Uterus (tissue), 4 donors: Measurements from ENCODE around the gene PTGDS. TPM values are rescaled to one million over a fixed set of nuclear protein-coding genes. Genes with fewer than 3 reads are reported as not detected.

ENCODE experiments used
- DNase-seq, 2 donors: peaks; one replicate each; pipeline ENCODE4 v3.0.0-alpha.2; 2019 to 2020
- H3K27ac ChIP-seq, 2 donors: fragments of 200-600 bp; sonication (generic); 1 replicate in 1 of 2; 2 replicates in 1 of 2; pipeline ENCODE4 v1.5.1; 2016 to 2018
- H3K27me3 ChIP-seq, 2 donors: fragments of 200-600 bp; sonication (generic); one replicate each; pipeline ENCODE4 v1.5.1; 2018 to 2019; ENCODE audit warnings: control low read depth in 1 of 2
- H3K36me3 ChIP-seq, 2 donors: fragments of 200-600 bp; sonication (generic); one replicate each; pipeline ENCODE4 v1.5.1; 2019; ENCODE audit warnings: control low read depth in 1 of 2
- H3K4me1 ChIP-seq, 2 donors: fragments of 200-600 bp; sonication (generic); one replicate each; pipeline ENCODE4 v1.5.1; 2018 to 2019; ENCODE audit warnings: control low read depth in 1 of 2
- H3K4me3 ChIP-seq, 2 donors: fragments of 200-600 bp; sonication (generic); 1 replicate in 1 of 2; 2 replicates in 1 of 2; pipeline ENCODE4 v1.5.1; 2018 to 2019; ENCODE audit warnings: mild to moderate bottlenecking in 1 of 2
- H3K9me3 ChIP-seq, 2 donors: fragments of 200-600 bp; sonication (generic); one replicate each; pipeline ENCODE4 v1.5.1; 2019; ENCODE audit warnings: control low read depth in 1 of 2
- POLR2A ChIP-seq, 2 donors: fragments of 450-650 bp; IDR thresholded peaks; one replicate each; pipeline ENCODE4 v1.6.1; 2016; ENCODE audit warnings: antibody characterized with exemption in 2 of 2, mild to moderate bottlenecking in 1 of 2, moderate library complexity in 1 of 2
- intact Hi-C: fragments of 100-400 bp; cut with DNase I; formaldehyde crosslinking; loops from one replicate; pipeline ENCODE4 v1.15.1; 2023; ENCODE audit warnings: low total_unique reads
- total RNA-seq, 4 donors: library from RNA; depleted of rRNA in 3 of 4; stranded (reverse); fragments of >200 nt in 3 of 4; gene quantifications; one replicate each; pipeline versions ENCODE4 v1.1.0 to v1.2.4, GENCODE V29; 2014 to 2023
- TF ChIP-seq, protein P1 (sequence below), 4 experiments: fragments of 200-600 bp in 2 of 4; fragments of 450-650 bp in 2 of 4; sonication (generic) in 2 of 4; IDR thresholded peaks; one replicate each; pipeline ENCODE4 v1.5.1; 2016 to 2019; ENCODE audit warnings: antibody characterized with exemption in 4 of 4, mild to moderate bottlenecking in 2 of 4, moderate library complexity in 1 of 4
- donor health status: DM: yes; HTN: yes; CAD: no.

Gene PTGDS
- total RNA-seq, 4 donors from 2014 or later = 13.5 to 116 (median 58.8) TPM

DNA sequence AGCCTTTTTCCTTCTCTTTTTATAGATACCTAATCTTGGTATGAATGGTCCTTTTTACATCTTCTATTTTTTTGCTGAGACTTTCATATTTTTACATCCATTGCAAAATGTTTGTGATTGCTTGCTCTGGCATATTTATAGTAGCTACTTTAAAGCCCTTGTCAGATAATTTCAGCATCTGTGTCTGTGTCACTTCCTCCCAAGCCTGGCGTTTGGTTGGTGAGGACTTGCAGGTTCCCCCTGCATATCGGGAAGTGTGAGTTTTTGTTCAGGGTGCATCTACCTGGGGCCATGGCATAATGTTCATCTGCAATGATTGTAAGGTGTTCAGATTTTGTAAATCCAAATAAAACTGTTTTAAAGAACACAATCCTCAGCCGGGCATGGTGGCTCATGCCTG, 41.7 kb upstream of the PTGDS start:
- TF ChIP-seq, protein P1, sequence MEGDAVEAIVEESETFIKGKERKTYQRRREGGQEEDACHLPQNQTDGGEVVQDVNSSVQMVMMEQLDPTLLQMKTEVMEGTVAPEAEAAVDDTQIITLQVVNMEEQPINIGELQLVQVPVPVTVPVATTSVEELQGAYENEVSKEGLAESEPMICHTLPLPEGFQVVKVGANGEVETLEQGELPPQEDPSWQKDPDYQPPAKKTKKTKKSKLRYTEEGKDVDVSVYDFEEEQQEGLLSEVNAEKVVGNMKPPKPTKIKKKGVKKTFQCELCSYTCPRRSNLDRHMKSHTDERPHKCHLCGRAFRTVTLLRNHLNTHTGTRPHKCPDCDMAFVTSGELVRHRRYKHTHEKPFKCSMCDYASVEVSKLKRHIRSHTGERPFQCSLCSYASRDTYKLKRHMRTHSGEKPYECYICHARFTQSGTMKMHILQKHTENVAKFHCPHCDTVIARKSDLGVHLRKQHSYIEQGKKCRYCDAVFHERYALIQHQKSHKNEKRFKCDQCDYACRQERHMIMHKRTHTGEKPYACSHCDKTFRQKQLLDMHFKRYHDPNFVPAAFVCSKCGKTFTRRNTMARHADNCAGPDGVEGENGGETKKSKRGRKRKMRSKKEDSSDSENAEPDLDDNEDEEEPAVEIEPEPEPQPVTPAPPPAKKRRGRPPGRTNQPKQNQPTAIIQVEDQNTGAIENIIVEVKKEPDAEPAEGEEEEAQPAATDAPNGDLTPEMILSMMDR (IDR thresholded peaks at IDR 0.05) = no peak
- no peak for TF ChIP-seq POLR2A (IDR thresholded peaks at IDR 0.05)
- no peak overlapping the region for H3K4me3 ChIP-seq
- H3K4me1 ChIP-seq = no peaks in the 10 kb centered on the region
- H3K9me3 ChIP-seq = no peaks in the 10 kb centered on the region
- no peaks in the 10 kb centered on the region for H3K27me3 ChIP-seq
- no peaks in the 10 kb centered on the region for H3K36me3 ChIP-seq
- intact Hi-C loops = no loop called here
- no peak for DNase-seq
- H3K27ac ChIP-seq = no peak overlapping the region

DNA sequence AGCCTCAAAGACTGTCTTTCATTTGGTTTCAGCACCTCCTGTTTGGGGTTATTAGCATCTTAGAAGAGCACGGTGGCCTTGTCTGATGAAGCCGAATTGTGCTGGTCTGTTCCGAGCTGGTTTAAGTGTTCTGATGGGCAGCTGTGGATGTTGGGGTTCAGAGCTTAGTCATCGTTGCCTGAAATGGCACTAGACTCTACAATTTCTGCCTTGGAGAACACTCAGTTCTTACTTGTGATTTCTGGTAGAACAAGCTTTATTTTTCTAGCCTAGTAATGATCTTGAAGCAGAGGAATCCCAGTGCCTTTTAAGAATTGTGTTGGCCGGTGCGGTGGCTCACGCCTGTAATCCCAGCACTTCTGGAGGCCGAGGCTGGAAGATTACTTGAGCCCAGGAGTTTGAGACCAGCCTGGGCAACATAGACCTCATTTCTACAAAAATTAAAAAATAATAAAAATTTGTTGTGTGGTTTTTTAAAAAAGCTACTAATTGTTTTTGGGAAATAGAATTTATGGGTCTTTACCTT, 40.6 kb upstream of the PTGDS start:
- intact Hi-C loops = no loop called here
- TF ChIP-seq, protein P1 (IDR thresholded peaks at IDR 0.05) = no peak
- TF ChIP-seq POLR2A (IDR thresholded peaks at IDR 0.05) = no peak
- no peak for DNase-seq
- Histone ChIP-seq H3K27ac (no peak overlapping the region), H3K9me3 (no peaks in the 10 kb centered on the region), H3K36me3 (no peaks in the 10 kb centered on the region), H3K4me3 (no peak overlapping the region), H3K27me3 (no peaks in the 10 kb centered on the region), H3K4me1 (no peaks in the 10 kb centered on the region)

DNA sequence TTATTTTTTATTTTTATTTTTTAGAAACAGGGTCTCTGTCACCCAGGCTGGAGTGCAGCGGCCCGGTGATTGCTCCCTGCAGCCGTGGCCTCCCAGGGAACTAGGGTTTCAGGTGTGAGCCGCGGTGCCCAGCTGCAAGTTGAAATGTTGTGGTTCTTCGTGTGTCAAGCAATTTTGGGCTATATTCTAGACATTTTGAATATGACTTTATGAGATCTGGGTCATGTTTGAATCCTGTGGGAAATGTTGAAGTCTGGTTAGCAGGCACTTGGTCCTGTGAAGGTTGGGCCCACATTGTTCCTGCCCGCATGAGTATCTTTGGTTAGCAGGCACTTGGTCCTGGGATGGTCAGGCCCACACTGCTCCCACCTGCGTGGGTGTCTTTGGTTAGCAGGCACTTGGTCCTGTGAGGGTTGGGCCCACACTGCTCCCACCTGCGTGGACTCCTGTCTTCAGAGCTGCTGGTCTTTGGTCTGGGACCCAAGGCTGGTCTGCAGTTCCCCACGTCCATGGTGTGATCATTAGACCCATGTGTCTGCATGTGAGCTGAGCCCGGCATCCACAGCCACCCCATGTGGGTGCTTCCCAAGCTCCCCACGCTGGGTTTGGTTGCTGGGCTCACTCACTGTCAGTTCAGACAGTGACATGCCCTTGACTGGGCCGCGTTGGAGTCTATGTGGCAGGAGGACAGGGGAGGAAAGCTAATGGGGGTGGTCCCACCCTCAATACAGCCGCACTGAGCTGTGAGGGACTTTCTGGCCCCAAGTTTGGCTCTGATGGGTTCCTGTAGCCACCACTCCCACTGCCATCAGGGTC, 39.9 kb upstream of the PTGDS start:
- Histone ChIP-seq H3K36me3 (no peaks in the 10 kb centered on the region), H3K9me3 (no peaks in the 10 kb centered on the region), H3K27ac (no peak overlapping the region), H3K4me3 (no peak overlapping the region), H3K4me1 (no peaks in the 10 kb centered on the region), H3K27me3 (no peaks in the 10 kb centered on the region)
- intact Hi-C loops = no loop called here
- TF ChIP-seq, protein P1 (IDR thresholded peaks at IDR 0.05) = no peak
- no peak for TF ChIP-seq POLR2A (IDR thresholded peaks at IDR 0.05)
- no peak for DNase-seq

DNA sequence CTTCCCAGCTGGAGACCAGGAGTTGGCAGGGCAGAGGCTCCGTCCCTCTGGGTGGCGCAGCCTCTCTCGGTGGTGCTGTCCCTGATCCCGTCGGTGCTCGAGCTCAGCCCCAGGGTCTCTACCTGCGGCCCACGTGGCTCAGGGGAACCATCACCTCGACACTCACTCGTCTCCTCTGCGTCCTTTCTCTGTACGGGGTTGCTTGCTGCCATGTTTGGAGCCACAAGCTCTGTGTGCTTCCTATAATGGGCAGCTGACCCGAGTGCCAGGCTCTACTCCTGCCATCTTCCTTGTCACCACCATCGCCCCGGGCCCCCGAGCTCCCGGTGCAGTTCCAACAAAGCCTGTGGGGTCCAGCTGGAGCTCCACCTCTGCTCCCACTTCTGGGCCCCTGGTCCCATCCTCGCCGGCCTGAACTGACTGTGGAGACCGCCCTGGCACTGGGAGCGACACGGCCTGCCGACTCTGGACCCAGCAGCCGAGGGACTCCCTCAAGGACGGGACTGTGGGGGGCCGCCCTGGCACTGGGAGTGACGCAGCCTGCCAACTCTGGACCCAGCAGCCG, 37.8 kb upstream of the PTGDS start:
- Histone ChIP-seq H3K9me3 (no peaks in the 10 kb centered on the region), H3K4me3 (no peak overlapping the region), H3K27ac (no peak overlapping the region), H3K4me1 (peaks cover 0 to 9% of the 10 kb centered on the region in 2 donors), H3K36me3 (no peaks in the 10 kb centered on the region), H3K27me3 (no peaks in the 10 kb centered on the region)
- intact Hi-C loops = no loop called here
- TF ChIP-seq POLR2A (IDR thresholded peaks at IDR 0.05) = no peak
- TF ChIP-seq, protein P1 (IDR thresholded peaks at IDR 0.05) = no peak
- no peak for DNase-seq

DNA sequence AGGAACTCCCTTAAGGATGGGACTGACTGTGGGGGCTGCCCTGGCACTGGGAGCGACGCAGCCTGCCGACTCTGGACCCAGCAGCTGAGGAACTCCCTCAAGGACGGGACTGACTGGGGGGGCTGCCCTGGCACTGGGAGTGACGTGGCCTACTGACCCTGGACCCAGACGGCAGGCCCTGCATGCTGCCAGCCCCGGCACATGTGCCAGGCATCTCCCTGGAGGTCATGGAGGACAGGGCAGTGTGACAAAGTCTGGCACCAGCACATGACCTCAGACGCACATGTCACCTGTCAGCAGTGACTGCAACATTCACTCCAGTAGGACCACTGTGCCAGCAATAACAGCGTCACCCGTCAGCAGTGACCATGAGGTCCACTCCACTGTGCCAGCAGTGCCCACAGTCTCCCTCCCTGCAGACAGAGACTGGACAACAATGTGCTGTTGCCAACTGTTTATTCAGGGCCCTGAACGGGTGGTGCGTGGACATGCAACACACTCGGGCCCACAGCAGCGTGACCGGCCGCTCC, 37.2 kb upstream of the PTGDS start:
- no peak for DNase-seq
- no peak for TF ChIP-seq POLR2A (IDR thresholded peaks at IDR 0.05)
- TF ChIP-seq, protein P1 (IDR thresholded peaks at IDR 0.05) = no peak
- H3K9me3 ChIP-seq = no peaks in the 10 kb centered on the region
- H3K4me1 ChIP-seq = peaks cover 0 to 9% of the 10 kb centered on the region in 2 donors
- H3K27ac ChIP-seq = no peak overlapping the region
- no peak overlapping the region for H3K4me3 ChIP-seq
- H3K36me3 ChIP-seq = no peaks in the 10 kb centered on the region
- intact Hi-C loops = no loop called here
- no peaks in the 10 kb centered on the region for H3K27me3 ChIP-seq
